Activated naive CD4-positive, alpha-beta T cell (primary cell): ENCODE results near the gene MAP7D2.

Experiments used
- DNase-seq, 4 experiments: peaks; one replicate each; lab custom pipeline; 2025; lab: John Stamatoyannopoulos, UW

The MAP7D2 gene

GRCh38 chrX:20038966-20039365 is 77.7 kb downstream of the MAP7D2 start:
- DNase-seq = no peak

- DNase-seq = no peak
Measured at GRCh38 chrX:20037186-20037585, 79.5 kb downstream of the MAP7D2 start.

- DNase-seq = no peak
Measured at GRCh38 chrX:20032201-20032600, 84.5 kb downstream of the MAP7D2 start.

- no peak for DNase-seq
Measured at GRCh38 chrX:20029728-20030127, 87.0 kb downstream of the MAP7D2 start.

- no peak for DNase-seq
Measured at GRCh38 chrX:20028588-20028987, 88.1 kb downstream of the MAP7D2 start.

GRCh38 chrX:20026278-20026677 is 90.4 kb downstream of the MAP7D2 start:
- no peak for DNase-seq

- DNase-seq = no peak
Measured at GRCh38 chrX:20019672-20020365, 96.9 kb downstream of the MAP7D2 start.

GRCh38 chrX:20016616-20016945 is 100.1 kb downstream of the MAP7D2 start:
- DNase-seq = no peak

GRCh38 chrX:20015945-20016615 is 100.6 kb downstream of the MAP7D2 start:
- DNase-seq = no peak

- no peak for DNase-seq
Measured at GRCh38 chrX:20015422-20015821, 101.3 kb downstream of the MAP7D2 start.

GRCh38 chrX:20011608-20012007 is 105.1 kb downstream of the MAP7D2 start:
- no peak for DNase-seq

- no peak for DNase-seq
Measured at GRCh38 chrX:20007962-20008622, 108.6 kb downstream of the MAP7D2 start.

- DNase-seq = no peak
Measured at GRCh38 chrX:20005883-20006282, 110.8 kb downstream of the MAP7D2 start.

- no peak for DNase-seq
Measured at GRCh38 chrX:20001588-20001987, 115.1 kb downstream of the MAP7D2 start.

- no peak for DNase-seq
Measured at GRCh38 chrX:19991350-19991718, 125.4 kb downstream of the MAP7D2 start.

- DNase-seq = peak; percentile 60 to 79 (median 74)
Measured at GRCh38 chrX:19990556-19991349, 126.0 kb downstream of the MAP7D2 start, which contains the start of gene BCLAF3. Gene BCLAF3 (minus strand): TSS chrX:19991061. CDS start chrX:19970264, 20,797 bp downstream.

- DNase-seq = no peak
Measured at GRCh38 chrX:19990151-19990555, 126.6 kb downstream of the MAP7D2 start.

GRCh38 chrX:19987856-19988255 is 128.9 kb downstream of the MAP7D2 start:
- no peak for DNase-seq

- DNase-seq = no peak
Measured at GRCh38 chrX:19986531-19986930, 130.2 kb downstream of the MAP7D2 start.

- DNase-seq = no peak
Measured at GRCh38 chrX:19981947-19982346, 134.8 kb downstream of the MAP7D2 start.

GRCh38 chrX:19975845-19976244 is 140.9 kb downstream of the MAP7D2 start:
- DNase-seq = no peak

- DNase-seq = no peak
Measured at GRCh38 chrX:19972984-19973383, 143.7 kb downstream of the MAP7D2 start.
